RPMI7951 (cell line): Measurements from ENCODE around the gene HDAC5. TPM values are rescaled to one million over a fixed set of nuclear protein-coding genes. Genes with fewer than 3 reads are reported as not detected.

ENCODE experiments used
- DNase-seq: peaks from one replicate; pipeline ENCODE4 v3.0.0-alpha.2; 2012; ENCODE audit warnings: low read depth
- total RNA-seq: library from RNA; depleted of rRNA; stranded (reverse); fragments of >200 nt; shearing (Covaris generic); gene quantifications from 2 replicates; pipeline ENCODE4 v1.2.3, GENCODE V29; 2014; rRNA removed

The HDAC5 gene
- total RNA-seq, 1 experiment from 2014 or later = 14.3 TPM

DNA sequence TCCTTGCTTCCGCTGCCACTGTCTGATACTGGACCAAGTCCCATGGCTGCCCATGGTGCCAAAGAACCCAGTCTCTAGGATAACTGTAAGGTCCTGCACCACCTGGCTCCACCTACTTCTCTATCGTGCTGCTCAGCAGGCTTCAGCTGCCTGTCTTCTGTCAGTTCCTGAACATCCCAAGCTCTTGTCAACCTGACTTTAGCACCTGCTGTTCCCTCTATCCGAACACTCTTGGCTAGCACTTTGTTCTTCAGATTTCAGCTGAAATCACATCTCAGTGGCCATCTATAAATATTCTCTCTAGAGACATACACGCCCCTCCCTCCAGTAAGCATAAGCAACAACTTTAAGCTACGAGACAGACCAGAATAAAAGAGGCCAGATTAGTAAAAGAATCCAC, 93.7 kb downstream of the HDAC5 start:
- no peak for DNase-seq

Other genes starting within 250 kb of the HDAC5 start
- gene MPP2, start 216.1 kb downstream of the HDAC5 start, total RNA-seq = 0.78 and 0.96 TPM in 2 replicates
- gene PPY, start 181.2 kb downstream of the HDAC5 start, total RNA-seq = not detected in 2 replicates
- gene PYY, start 169.7 kb downstream of the HDAC5 start, total RNA-seq = not detected in 2 replicates
- 1.8 and 3.3 TPM in 2 replicates for gene NAGS, start 119.0 kb downstream of the HDAC5 start, total RNA-seq
- 46.8 and 48.3 TPM in 2 replicates for gene TMEM101, start 108.7 kb downstream of the HDAC5 start, total RNA-seq
- gene LSM12, start 57.0 kb downstream of the HDAC5 start, total RNA-seq = 29.2 and 30.9 TPM in 2 replicates
- gene G6PC3, start 52.9 kb downstream of the HDAC5 start, total RNA-seq = 18.2 and 22.9 TPM in 2 replicates
- gene HROB, start 18.3 kb upstream of the HDAC5 start, total RNA-seq = 7.3 and 9.9 TPM in 2 replicates
- gene ASB16, start 47.1 kb upstream of the HDAC5 start, total RNA-seq = not detected in 2 replicates
- gene TMUB2, start 63.3 kb upstream of the HDAC5 start, total RNA-seq = 19.4 and 25.0 TPM in 2 replicates
- gene ATXN7L3, start 76.2 kb upstream of the HDAC5 start, total RNA-seq = 19.5 and 27.1 TPM in 2 replicates
- 40.4 and 41.1 TPM in 2 replicates for gene UBTF, start 96.0 kb upstream of the HDAC5 start, total RNA-seq
- gene SLC4A1, start 144.5 kb upstream of the HDAC5 start, total RNA-seq = not detected in 2 replicates
- 0.12 TPM in 1 of 2 replicates, not detected in the other for gene RUNDC3A, start 185.0 kb upstream of the HDAC5 start, total RNA-seq
- 85.1 and 87.4 TPM in 2 replicates for gene SLC25A39, start 201.2 kb upstream of the HDAC5 start, total RNA-seq
- 156 and 202 TPM in 2 replicates for gene GRN, start 221.7 kb upstream of the HDAC5 start, total RNA-seq
- gene FAM171A2, start 240.2 kb upstream of the HDAC5 start, total RNA-seq = 1.1 and 1.9 TPM in 2 replicates